ENCODE data around the gene GGPS1.
A peak's percentile ranks its signal among the peaks of the same experiment; 100 is the strongest.

Gene GGPS1

GRCh38 chr1:235313931-235314678 is 14.3 kb upstream of the GGPS1 start:
- TF ChIP-seq ISL1 (CRISPR knock-in tag; IDR thresholded peaks at IDR 0.05) (no peak), ESRRG (CRISPR knock-in tag; IDR thresholded peaks at IDR 0.05) (no peak), CREB5 (CRISPR knock-in tag; IDR thresholded peaks at IDR 0.05; ENCODE audit: low read depth) (no peak), PPARA (CRISPR knock-in tag; IDR thresholded peaks at IDR 0.05; ENCODE audit: borderline replicate concordance) (no peak), ZC3H10 (CRISPR knock-in tag; IDR thresholded peaks at IDR 0.05) (no peak), ZNF70 (CRISPR knock-in tag; IDR thresholded peaks at IDR 0.05) (no peak), CSDC2 (CRISPR knock-in tag; IDR thresholded peaks at IDR 0.05) (no peak), BACH2 (CRISPR knock-in tag; IDR thresholded peaks at IDR 0.05; ENCODE audit: borderline replicate concordance) (no peak), ZFP3 (CRISPR knock-in tag; IDR thresholded peaks at IDR 0.05) (no peak), RARB (CRISPR knock-in tag; IDR thresholded peaks at IDR 0.05) (no peak), TSHZ2 (CRISPR knock-in tag; IDR thresholded peaks at IDR 0.05) (no peak)
- TF ChIP-seq, protein P1, sequence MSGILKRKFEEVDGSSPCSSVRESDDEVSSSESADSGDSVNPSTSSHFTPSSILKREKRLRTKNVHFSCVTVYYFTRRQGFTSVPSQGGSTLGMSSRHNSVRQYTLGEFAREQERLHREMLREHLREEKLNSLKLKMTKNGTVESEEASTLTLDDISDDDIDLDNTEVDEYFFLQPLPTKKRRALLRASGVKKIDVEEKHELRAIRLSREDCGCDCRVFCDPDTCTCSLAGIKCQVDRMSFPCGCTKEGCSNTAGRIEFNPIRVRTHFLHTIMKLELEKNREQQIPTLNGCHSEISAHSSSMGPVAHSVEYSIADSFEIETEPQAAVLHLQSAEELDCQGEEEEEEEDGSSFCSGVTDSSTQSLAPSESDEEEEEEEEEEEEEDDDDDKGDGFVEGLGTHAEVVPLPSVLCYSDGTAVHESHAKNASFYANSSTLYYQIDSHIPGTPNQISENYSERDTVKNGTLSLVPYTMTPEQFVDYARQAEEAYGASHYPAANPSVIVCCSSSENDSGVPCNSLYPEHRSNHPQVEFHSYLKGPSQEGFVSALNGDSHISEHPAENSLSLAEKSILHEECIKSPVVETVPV (CRISPR knock-in tag; IDR thresholded peaks at IDR 0.05), result no peak
- TF ChIP-seq, protein P2, sequence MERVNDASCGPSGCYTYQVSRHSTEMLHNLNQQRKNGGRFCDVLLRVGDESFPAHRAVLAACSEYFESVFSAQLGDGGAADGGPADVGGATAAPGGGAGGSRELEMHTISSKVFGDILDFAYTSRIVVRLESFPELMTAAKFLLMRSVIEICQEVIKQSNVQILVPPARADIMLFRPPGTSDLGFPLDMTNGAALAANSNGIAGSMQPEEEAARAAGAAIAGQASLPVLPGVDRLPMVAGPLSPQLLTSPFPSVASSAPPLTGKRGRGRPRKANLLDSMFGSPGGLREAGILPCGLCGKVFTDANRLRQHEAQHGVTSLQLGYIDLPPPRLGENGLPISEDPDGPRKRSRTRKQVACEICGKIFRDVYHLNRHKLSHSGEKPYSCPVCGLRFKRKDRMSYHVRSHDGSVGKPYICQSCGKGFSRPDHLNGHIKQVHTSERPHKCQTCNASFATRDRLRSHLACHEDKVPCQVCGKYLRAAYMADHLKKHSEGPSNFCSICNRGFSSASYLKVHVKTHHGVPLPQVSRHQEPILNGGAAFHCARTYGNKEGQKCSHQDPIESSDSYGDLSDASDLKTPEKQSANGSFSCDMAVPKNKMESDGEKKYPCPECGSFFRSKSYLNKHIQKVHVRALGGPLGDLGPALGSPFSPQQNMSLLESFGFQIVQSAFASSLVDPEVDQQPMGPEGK (CRISPR knock-in tag; IDR thresholded peaks at IDR 0.05; ENCODE audit: borderline replicate concordance), result no peak
- peak; percentile 47 for ATAC-seq

DNA sequence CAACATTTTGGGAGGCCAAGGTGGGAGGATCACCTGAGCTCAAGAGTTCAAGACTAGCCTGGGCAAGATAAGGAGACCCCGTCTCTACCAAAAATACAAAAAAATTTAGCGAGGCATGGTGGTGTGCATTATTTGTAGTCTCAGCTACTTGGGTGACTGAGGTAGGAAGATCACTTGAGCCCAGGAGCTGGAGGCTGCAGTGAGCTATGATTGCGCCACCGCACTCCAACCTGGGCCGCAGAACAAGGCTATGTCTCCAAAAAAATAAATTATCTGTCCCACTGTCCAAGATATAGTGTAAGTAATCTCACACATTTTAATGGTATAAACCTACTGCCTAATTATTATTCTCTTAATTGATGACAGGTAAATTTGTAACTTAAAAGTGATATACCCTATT is 13.2 kb upstream of the GGPS1 start:
- TF ChIP-seq TCF4 (CRISPR knock-in tag; IDR thresholded peaks at IDR 0.05; ENCODE audit: borderline replicate concordance) (no peak), ZNF8 (CRISPR knock-in tag; IDR thresholded peaks at IDR 0.05) (no peak), CSDC2 (CRISPR knock-in tag; IDR thresholded peaks at IDR 0.05) (no peak), ZFP3 (CRISPR knock-in tag; IDR thresholded peaks at IDR 0.05) (no peak), ISL1 (CRISPR knock-in tag; IDR thresholded peaks at IDR 0.05) (no peak), PPARA (CRISPR knock-in tag; IDR thresholded peaks at IDR 0.05; ENCODE audit: borderline replicate concordance) (no peak), CREB5 (CRISPR knock-in tag; IDR thresholded peaks at IDR 0.05; ENCODE audit: low read depth) (no peak), BACH2 (CRISPR knock-in tag; IDR thresholded peaks at IDR 0.05; ENCODE audit: borderline replicate concordance) (no peak), RARB (CRISPR knock-in tag; IDR thresholded peaks at IDR 0.05) (no peak), TSHZ2 (CRISPR knock-in tag; IDR thresholded peaks at IDR 0.05) (no peak), ZNF70 (CRISPR knock-in tag; IDR thresholded peaks at IDR 0.05) (no peak), SNAI2 (CRISPR knock-in tag; IDR thresholded peaks at IDR 0.05) (no peak)
- TF ChIP-seq, protein P2 (CRISPR knock-in tag; IDR thresholded peaks at IDR 0.05; ENCODE audit: borderline replicate concordance), result no peak
- TF ChIP-seq, protein P1 (CRISPR knock-in tag; IDR thresholded peaks at IDR 0.05), result no peak
- no peak for ATAC-seq
